Endothelial cell of hepatic sinusoid (primary cell): Measurements from ENCODE around the gene RERE.
"Not testable (repeated sequence)": the region's sequence is repeated elsewhere in the genome, so short reads cannot be mapped to it uniquely, and the experiment has no call there.

ENCODE experiments used
- in situ Hi-C: cut with HindIII; loops from 2 replicates; pipeline ENCODE4 v1.10.0; 2017; ENCODE audit warnings: low sequenced_read_pairs

RERE gene

DNA sequence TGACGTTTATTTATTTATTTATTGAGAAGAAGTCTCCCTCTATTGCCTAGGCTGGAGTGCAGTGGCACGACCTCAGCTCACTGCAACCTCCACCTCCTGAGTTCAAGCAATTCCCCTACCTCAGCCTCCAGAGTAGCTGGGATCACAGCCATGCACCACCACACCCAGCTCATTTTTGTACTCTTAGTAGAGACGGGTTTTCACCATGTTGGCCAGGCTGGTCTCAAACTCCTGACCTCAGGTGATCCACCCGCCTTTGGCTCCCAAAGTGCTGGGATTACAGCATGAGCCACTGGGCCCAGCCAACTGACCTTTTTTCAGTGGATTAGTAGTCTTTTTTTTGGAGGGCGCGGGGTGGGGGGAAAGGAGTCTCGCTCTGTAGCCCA lies 90.6 kb downstream of the RERE start:
- in situ Hi-C loops = not testable (repeated sequence)

GRCh38 chr1:8723010-8723409 lies 94.4 kb downstream of the RERE start:
- in situ Hi-C loops = no loop called here

DNA sequence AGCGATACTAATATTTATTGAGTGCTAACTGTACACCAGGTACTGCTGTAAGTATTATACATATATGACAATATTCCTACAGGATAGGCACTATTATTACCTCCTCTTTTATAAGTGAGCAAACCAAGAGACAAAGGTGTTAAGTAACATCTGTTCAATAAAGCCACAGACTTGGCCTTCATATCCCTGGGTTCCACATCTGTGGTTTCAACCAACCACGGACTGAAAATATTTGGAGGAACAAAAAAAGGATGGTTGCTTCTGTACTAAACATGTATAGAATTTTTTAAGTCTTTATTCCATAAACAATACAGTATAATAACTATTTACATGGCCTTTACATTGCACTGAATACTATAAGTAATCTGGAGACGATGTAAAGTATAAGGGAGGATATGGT lies 95.1 kb downstream of the RERE start:
- in situ Hi-C loops = no loop called here

GRCh38 chr1:8721679-8722324 lies 95.6 kb downstream of the RERE start:
- in situ Hi-C loops = no loop called here

DNA sequence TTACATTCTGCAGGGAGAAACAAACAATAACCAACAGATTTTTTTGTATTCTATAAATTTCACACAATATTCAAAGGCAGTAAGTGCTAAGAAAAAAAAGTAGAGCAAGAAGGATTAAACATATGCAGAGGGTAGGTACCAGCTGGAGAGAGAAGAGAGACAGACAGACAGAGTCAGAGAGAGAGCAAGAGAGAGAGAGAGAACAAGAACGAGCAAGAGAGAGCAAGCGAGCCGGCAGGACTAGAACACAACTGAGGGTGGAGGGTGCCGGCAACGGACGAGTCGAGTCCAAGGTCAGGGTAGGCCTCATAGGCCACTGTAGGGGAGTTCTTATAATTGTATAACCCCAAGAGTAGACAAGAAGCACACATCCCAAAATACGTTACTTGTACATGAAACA lies 97.1 kb downstream of the RERE start:
- in situ Hi-C loops = no loop called here

GRCh38 chr1:8718850-8719361 lies 98.5 kb downstream of the RERE start:
- in situ Hi-C loops = no loop called here

- in situ Hi-C loops = no loop called here
These were observed 100.3 kb downstream of the RERE start for GRCh38 chr1:8717148-8717547.

DNA sequence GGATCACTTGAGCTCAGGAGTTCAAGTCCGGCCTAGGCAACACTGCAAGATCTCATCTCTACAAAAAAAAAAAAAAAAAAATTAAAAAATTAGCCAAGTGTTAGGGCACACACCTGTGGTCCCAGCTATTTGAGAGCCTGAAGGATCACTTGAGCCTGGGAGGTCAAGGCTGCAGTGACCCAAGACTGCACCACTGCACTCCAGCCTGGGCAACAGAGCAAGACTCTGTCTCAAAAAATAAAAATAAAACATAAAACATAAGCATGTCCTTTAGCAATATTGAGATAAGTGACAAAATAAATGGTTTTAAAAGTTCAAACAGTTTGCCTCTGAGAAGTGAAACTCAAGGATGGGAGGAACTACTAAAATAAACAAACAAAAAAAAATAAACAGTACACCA lies 101.2 kb downstream of the RERE start:
- in situ Hi-C loops = no loop called here

DNA sequence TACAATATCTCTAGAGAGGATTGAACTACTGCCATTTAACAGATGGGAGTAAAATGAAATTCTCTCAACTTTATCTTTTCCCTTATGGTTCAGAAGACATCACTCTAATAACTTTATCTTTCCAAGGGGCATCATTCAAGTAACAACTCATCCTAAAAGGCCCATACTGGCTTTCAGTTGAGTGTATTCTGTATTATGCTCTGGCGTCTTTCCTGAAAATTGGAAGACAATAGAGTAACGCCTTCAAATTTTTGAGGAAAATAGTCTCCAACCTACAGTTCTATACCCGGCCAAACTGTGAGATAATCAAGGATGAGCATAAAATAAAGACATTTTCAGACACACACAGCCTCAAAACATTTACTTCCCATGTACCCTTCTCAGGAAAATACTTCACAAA lies 103.3 kb downstream of the RERE start:
- in situ Hi-C loops = no loop called here

DNA sequence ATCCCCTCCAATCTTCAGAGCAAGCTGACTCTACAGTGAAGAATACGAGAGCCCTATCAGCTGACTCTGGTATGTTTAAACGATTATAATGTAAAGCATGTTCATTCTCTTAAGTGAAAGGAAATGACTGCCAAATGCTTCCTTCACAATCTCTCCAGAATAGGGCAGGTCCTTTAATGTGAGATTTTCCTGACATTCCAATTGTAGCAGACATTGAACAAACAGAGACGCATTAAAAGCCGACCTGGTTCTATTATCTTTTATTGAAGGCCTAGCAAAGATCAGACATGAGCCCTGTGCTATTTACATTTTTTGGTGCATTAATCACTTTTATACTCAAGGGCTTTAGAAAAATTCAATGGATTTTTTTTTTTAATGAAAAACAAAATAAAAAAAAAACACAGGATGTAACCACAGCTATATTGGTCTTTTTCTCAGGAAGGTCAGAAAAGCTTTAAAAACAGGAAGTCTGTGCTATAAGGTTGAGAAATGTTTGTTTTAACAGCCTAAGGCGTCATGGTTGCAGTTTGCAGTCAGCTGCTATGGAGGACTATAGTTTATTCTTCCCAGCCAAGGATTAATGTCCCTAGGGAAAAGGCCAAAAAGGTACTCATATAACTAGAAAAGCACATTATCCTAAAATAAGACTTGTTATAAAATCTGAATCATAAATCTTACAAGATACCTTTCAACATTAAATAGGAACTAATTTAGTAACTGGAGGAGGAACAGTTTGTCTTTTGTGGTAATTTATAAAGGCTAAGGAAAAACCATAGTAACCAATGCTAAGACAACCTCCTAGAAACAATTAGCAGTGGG lies 104.8 kb downstream of the RERE start:
- in situ Hi-C loops = no loop called here

GRCh38 chr1:8711873-8712412 lies 105.5 kb downstream of the RERE start:
- in situ Hi-C loops = no loop called here

DNA sequence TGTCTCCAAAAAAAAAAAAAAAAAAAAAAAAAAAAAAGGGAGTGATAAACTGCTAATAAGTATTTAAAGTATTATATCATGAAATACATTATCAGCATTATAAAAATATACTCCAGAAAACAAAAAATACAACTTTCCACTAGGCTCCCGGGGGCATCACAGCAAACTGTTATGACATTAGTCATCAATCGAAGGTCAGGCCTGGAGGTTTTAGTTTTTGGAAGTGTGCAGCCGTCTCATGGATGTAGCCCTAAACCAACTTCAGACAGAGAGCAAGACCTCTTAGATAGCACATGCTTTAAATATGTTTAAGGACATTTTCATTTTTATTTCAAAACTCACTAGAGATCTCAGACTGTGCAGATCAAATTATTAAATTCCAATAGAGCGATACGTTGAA lies 106.3 kb downstream of the RERE start:
- in situ Hi-C loops = no loop called here

DNA sequence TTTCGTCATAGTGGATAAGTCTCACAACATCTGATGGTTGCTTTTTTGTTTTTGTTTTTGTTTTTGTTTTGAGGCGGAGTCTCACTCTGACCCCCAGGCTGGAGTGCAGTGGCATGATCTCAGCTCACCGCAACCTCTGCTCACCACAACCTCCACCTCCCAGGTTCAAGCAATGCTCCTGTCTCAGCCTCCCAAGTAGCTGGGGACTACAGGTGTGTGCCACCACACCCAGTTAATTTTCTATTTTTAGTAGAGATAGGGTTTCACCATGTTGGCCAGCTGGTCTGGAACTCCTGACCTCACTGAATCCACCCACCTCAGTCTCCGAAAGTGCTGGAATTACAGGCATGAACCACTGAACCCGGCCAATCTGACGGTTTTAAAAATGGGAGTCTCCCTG lies 109.2 kb downstream of the RERE start:
- in situ Hi-C loops = no loop called here

GRCh38 chr1:8706995-8707396 lies 110.4 kb downstream of the RERE start:
- in situ Hi-C loops = no loop called here

DNA sequence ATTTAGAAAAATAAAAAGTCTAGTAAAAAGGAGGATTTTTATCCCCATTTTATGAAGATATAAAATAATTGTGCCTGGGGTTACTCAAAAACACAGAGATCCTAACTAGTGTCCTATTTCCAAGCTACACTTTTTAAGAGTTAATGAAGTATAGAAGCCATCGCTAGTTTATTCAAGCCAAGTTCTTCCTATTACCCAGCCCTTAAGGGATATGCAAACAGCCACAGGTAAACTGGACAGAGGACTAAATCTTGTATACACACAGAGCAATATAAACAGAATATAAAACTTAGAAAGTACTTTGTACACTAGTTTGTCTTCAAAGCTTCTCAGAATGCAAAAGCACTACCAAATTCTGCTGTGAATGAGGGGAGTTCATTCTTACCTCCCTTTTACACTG lies 111.1 kb downstream of the RERE start:
- in situ Hi-C loops = no loop called here

GRCh38 chr1:8704866-8705506 lies 112.5 kb downstream of the RERE start:
- in situ Hi-C loops = no loop called here

DNA sequence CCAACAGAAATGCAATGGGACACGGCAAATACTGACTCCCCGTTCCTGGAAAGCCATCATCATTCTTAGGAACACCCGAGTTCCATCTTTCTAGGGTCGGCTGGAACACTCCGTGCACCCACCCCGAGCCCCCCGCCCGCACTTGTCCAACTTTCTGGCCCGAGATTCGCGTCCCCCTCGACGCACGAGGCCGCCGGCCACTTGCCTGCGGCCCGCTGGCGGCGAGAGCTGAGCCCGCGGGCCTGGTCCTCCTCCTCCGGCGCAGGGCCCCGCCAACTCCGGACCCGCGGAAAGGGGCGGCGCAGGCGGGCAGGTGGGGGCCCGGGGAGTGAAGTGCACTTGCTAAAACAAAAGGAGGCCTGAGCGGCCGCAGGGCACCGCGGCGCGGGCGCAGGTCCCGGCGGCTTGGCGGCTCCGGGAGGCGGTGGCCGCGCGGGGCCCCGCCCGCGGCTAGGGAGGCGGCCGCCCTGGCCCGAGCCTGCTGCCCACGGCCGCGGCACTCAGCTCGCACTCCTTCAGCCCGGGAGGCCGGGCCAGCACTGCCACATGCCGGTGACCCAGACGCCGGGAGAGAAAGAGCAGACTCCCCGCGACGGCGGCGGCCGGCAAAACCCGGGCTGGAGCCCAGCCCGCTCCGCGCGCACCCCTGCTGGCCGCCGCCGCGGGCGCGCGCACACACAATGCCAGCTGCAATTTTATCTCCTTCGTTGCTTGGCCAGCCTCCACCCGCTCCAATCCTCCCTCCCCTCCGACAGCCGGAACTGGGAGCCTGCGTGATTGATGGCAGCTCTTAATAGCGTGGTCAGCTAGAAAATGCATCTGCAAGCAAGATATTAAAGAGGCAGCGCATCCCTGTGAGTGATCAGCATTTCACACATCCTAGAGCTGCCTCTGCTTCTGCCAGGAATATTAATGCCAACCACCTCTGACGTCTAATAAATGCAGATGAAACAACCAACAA lies 114.3 kb downstream of the RERE start:
- in situ Hi-C loops = no loop called here

- in situ Hi-C loops = no loop called here
These were observed 115.0 kb downstream of the RERE start for GRCh38 chr1:8702472-8702849.

- in situ Hi-C loops = no loop called here
These were observed 115.5 kb downstream of the RERE start for GRCh38 chr1:8701794-8702471.

GRCh38 chr1:8699679-8700078 lies 117.8 kb downstream of the RERE start:
- in situ Hi-C loops = no loop called here
